ENCODE data around the gene DPP9. TPM values are rescaled to one million over a fixed set of nuclear protein-coding genes. Genes with fewer than 3 reads are reported as not detected.
"Not testable (repeated sequence)": the region's sequence is repeated elsewhere in the genome, so short reads cannot be mapped to it uniquely, and the experiment has no call there.

DPP9 gene
- total and polyA plus RNA-seq, 4 donors = 16.4 to 56.4 (median 40.0) TPM

DNA sequence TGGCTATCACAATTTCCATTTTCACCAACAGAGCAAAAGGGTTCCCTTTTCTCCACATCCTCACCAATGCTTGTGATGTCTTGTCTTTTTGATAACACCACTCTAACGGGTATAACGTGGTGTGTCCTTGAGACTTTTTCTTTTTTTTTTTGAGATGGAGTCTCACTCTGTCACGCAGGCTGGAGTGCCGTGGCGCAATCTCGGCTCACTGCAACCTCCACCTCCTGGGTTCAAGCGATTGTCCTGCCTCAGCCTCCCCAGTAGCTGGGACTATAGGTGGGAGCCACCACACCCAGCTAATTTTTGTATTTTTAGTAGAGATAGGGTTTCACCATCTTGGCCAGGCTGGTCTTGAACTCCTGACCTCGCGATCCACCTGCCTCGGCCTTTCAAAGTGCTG is 21.5 kb upstream of the DPP9 start:
- H3K36me3 ChIP-seq (ENCODE audit: control insufficient read depth in 1 of 2, insufficient read depth in 2 of 2, low read length in 1 of 2); H3K27ac ChIP-seq (ENCODE audit: low read depth in 1 of 2, low read length in 2 of 2); intact Hi-C loops (cut with DNase I); DNase-seq; H3K4me3 ChIP-seq (ENCODE audit: low read length in 2 of 2); H3K4me1 ChIP-seq (ENCODE audit: control insufficient read depth in 1 of 2, insufficient read depth in 2 of 2, low read length in 2 of 2); H3K9me3 ChIP-seq (ENCODE audit: control insufficient read depth, low read length); ATAC-seq (ENCODE audit: low FRiP score); H3K27me3 ChIP-seq (ENCODE audit: control insufficient read depth in 1 of 2, insufficient read depth in 2 of 2, low read length in 1 of 2): not testable (repeated sequence)
- 60 to 66% methylated on average over 10 of the region's 10 CpGs for WGBS, 2 donors

DNA sequence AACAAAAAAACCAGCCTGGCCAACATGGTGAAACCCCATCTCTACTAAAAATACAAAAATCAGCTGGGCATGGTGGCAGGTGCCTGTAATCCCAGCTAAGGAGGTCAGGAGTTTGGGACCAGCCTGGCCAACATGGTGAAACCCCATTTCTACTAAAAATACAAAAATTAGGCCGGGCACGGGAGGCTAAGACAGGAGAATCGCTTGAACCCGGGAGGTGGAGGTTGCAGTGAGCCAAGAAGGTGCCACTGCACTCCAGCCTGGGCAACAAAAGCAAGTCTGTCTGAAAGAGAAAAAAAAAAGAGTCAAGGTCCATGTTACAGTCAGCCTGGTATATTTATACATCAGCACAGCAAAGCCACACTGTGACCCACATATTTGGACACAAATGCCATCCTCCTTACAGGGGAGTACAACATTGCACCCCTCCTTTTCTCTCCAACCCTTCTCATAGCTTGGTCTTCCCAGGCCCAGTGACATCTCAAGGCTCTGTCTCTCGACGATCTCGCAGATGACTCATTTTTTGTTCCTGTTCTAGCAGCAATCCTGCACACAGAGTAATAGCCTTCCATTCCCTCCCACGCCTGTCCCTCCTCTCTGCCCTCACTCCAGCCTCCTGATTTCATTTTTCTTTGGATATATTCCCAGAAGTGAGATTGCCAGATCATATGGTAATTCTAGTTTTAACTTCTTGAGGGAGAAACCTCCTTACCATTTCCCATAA is 21.0 kb upstream of the DPP9 start:
- peaks cover 2% of the 10 kb centered on the region for H3K9me3 ChIP-seq (ENCODE audit: control insufficient read depth, low read length)
- ATAC-seq (ENCODE audit: low FRiP score) (peak; percentile 85), DNase-seq (peak in 1 of 2 donors; percentile 69)
- no peaks in the 10 kb centered on the region for H3K27me3 ChIP-seq (ENCODE audit: control insufficient read depth in 1 of 2, insufficient read depth in 2 of 2, low read length in 1 of 2)
- H3K4me3 ChIP-seq (ENCODE audit: low read length in 2 of 2) = no peak overlapping the region
- peak overlapping the region in 1 of 2 donors; percentile 12 for H3K27ac ChIP-seq (ENCODE audit: low read depth in 1 of 2, low read length in 2 of 2)
- intact Hi-C loops (cut with DNase I) = no loop called here
- no peaks in the 10 kb centered on the region for H3K4me1 ChIP-seq (ENCODE audit: control insufficient read depth in 1 of 2, insufficient read depth in 2 of 2, low read length in 2 of 2)
- H3K36me3 ChIP-seq (ENCODE audit: control insufficient read depth in 1 of 2, insufficient read depth in 2 of 2, low read length in 1 of 2) = no peaks in the 10 kb centered on the region
- 6 to 12% methylated on average over 8 of the region's 8 CpGs for WGBS, 2 donors

DNA sequence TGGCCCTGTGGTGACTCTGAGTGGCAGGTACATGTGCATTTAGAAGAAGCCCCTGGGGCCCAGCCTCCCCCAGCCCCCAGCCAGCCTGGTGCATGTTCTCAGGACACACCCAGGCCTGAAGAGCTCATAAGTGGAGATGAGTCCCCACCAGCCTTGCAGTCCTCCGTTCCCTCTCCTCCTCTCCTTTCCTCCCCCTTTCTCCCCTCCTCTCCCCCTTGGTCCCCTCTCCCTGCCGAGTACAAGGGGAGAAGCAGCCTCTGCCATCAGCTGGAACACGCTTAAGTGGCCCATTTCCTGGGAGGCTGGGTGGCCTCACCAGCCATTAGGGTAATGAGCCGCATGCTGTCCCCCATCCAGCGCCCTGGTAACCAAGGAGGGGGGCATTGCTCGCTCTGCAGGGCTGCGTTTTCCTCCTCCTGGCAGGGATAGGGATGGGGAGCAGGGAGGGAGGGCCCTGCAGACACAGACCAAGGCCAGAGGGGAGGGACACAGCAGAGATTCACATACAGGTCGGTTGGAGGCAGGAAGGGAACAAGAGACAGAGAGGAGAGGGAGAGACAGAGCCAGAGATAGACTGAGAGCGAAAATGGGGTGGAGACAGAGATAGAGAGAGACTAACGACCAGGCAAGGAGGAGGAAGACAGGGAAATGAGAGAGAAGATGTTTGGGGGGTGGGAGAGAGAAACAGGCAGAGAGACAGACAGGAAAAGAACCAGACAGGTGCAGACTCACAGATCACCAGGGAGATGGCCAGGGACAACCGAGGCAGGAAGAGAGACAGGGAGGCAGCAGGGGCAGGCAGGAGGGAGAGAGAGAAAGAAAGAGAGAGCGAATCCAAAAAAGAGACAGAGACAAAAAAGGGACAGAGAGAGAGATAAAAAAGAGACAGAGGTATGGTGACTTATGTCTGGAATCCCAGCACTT is 19.3 kb upstream of the DPP9 start:
- WGBS, 2 donors = 39 to 53% methylated on average over 11 to 12 of the region's 12 CpGs
- Histone ChIP-seq H3K4me3 (ENCODE audit: low read length in 2 of 2) (no peak overlapping the region), H3K4me1 (ENCODE audit: control insufficient read depth in 1 of 2, insufficient read depth in 2 of 2, low read length in 2 of 2) (no peaks in the 10 kb centered on the region), H3K36me3 (ENCODE audit: control insufficient read depth in 1 of 2, insufficient read depth in 2 of 2, low read length in 1 of 2) (no peaks in the 10 kb centered on the region), H3K9me3 (ENCODE audit: control insufficient read depth, low read length) (no peaks in the 10 kb centered on the region), H3K27ac (ENCODE audit: low read depth in 1 of 2, low read length in 2 of 2) (no peak overlapping the region), H3K27me3 (ENCODE audit: control insufficient read depth in 1 of 2, insufficient read depth in 2 of 2, low read length in 1 of 2) (no peaks in the 10 kb centered on the region)
- intact Hi-C loops (cut with DNase I) = no loop called here
- no peak for DNase-seq
- no peak for ATAC-seq (ENCODE audit: low FRiP score)

DNA sequence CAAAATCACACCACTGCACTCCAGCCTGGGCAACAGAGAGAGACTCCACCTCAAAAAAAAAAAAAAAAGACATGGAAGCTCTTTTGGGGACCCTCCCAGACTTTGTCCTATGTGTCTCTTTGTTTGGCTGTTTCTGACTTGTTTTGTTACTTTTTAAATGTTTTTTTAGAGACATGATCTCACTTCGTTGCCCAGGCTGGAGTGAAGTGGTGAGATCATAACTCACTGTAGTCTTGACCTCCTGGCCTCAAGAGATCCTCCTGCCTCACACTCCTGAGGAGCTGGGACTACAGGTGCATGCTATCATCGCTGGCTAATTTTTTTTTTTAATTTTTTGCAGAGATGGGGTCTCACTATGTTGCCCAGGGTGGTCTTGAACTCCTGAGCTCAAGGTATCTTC is 16.4 kb upstream of the DPP9 start:
- no peak overlapping the region for H3K4me3 ChIP-seq (ENCODE audit: low read length in 2 of 2)
- no peaks in the 10 kb centered on the region for H3K9me3 ChIP-seq (ENCODE audit: control insufficient read depth, low read length)
- intact Hi-C loops (cut with DNase I) = no loop called here
- no peaks in the 10 kb centered on the region for H3K4me1 ChIP-seq (ENCODE audit: control insufficient read depth in 1 of 2, insufficient read depth in 2 of 2, low read length in 2 of 2)
- H3K27ac ChIP-seq (ENCODE audit: low read depth in 1 of 2, low read length in 2 of 2) = no peak overlapping the region
- DNase-seq (no peak), ATAC-seq (ENCODE audit: low FRiP score) (no peak)
- 66% methylated on average over 2 of the region's 2 CpGs for WGBS, 2 donors
- H3K27me3 ChIP-seq (ENCODE audit: control insufficient read depth in 1 of 2, insufficient read depth in 2 of 2, low read length in 1 of 2) = no peaks in the 10 kb centered on the region
- no peaks in the 10 kb centered on the region for H3K36me3 ChIP-seq (ENCODE audit: control insufficient read depth in 1 of 2, insufficient read depth in 2 of 2, low read length in 1 of 2)

DNA sequence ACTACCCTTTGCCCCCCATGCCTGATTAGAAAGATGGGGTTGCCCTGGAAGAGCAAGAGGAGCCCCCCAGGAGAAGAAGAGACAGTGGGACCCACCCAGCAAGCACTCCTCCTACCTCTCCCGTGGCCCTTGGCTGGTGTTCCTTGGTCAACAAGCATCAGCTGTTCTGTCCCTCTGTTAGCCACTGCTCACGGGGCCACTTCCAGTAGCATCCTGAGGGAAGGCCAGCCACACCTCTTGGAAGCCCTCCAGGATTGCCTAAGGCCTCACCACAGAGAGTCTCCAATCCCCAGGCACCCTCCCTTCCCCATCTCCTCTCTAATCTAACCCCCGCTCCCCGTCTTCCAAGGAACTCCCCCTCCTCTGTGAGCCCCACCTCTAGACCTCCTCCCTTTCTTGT is 15.1 kb upstream of the DPP9 start:
- no peaks in the 10 kb centered on the region for H3K36me3 ChIP-seq (ENCODE audit: control insufficient read depth in 1 of 2, insufficient read depth in 2 of 2, low read length in 1 of 2)
- intact Hi-C loops (cut with DNase I) = no loop called here
- WGBS, 2 donors = 50 to 51% methylated on average over 4 of the region's 4 CpGs
- H3K27me3 ChIP-seq (ENCODE audit: control insufficient read depth in 1 of 2, insufficient read depth in 2 of 2, low read length in 1 of 2) = no peaks in the 10 kb centered on the region
- H3K27ac ChIP-seq (ENCODE audit: low read depth in 1 of 2, low read length in 2 of 2) = no peak overlapping the region
- no peak overlapping the region for H3K4me3 ChIP-seq (ENCODE audit: low read length in 2 of 2)
- DNase-seq (no peak), ATAC-seq (ENCODE audit: low FRiP score) (no peak)
- H3K9me3 ChIP-seq (ENCODE audit: control insufficient read depth, low read length) = no peaks in the 10 kb centered on the region
- no peaks in the 10 kb centered on the region for H3K4me1 ChIP-seq (ENCODE audit: control insufficient read depth in 1 of 2, insufficient read depth in 2 of 2, low read length in 2 of 2)

DNA sequence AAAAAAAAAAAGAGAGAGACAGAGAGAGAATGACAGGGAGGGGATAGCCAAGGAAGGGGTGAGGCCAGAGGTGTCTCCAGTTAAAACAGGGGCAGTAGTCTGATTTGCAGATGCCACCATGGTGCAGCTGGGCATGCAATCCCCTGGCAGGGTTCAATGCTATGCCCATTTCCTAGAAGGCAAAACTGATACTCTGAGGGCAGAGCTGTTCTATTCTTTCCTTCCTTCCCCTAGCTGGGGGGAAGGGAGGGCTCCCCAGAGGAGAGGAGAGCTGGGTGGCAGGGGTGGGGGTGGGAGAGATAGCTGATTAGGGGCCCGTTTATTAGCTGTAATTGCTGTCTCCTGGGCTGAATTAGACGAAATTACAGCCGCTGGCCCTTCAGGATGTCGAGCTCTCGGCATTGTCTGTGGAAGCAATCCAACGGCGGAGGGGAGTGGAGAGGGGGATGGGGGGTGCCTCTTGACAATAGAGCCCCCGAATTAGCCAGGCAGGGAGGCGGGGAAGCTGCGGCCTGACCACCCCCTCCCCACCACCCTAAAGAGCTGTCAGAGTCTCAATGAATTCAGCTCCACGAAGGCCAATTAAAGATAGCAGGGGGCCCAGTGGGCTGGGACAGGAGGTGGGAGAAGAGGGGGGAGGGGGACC is 14.4 kb upstream of the DPP9 start:
- no peak for ATAC-seq (ENCODE audit: low FRiP score)
- Histone ChIP-seq H3K27me3 (ENCODE audit: control insufficient read depth in 1 of 2, insufficient read depth in 2 of 2, low read length in 1 of 2) (no peaks in the 10 kb centered on the region), H3K27ac (ENCODE audit: low read depth in 1 of 2, low read length in 2 of 2) (no peak overlapping the region), H3K4me3 (ENCODE audit: low read length in 2 of 2) (no peak overlapping the region), H3K4me1 (ENCODE audit: control insufficient read depth in 1 of 2, insufficient read depth in 2 of 2, low read length in 2 of 2) (no peaks in the 10 kb centered on the region), H3K36me3 (ENCODE audit: control insufficient read depth in 1 of 2, insufficient read depth in 2 of 2, low read length in 1 of 2) (no peaks in the 10 kb centered on the region), H3K9me3 (ENCODE audit: control insufficient read depth, low read length) (no peaks in the 10 kb centered on the region)
- intact Hi-C loops (cut with DNase I) = no loop called here
- no peak for DNase-seq
- 5 to 6% methylated on average over 10 to 11 of the region's 11 CpGs for WGBS, 2 donors

DNA sequence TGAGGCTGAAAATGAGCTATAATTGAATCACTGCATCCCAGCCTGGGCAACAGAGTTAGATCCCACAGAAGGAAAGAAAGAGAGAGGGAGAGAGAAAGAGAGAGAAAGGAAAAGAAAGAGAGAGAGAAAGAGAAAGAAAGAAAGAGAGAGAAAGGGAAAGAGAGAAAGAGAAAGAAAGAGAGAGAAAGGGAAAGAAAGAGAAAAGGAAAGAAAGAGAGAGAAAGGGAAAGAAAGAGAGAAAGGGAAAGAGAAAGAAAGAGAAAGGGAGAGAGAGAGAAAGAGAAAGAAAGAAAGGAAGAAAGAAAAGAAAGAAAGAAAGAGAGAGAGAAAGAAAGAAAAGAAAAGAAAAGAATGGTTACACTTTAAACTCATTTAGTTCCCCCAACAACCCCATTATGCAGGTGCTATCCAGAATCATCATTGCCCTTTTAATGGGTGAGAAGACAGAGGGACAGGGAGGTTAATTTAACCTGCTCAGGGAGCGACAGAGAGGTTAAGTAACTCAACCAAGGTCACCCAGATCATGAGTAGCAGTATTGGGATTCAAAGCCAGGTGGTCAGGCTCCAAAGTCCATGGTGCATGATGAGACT is 10.2 kb upstream of the DPP9 start:
- no peaks in the 10 kb centered on the region for H3K9me3 ChIP-seq (ENCODE audit: control insufficient read depth, low read length)
- H3K4me3 ChIP-seq (ENCODE audit: low read length in 2 of 2) = no peak overlapping the region
- no peaks in the 10 kb centered on the region for H3K36me3 ChIP-seq (ENCODE audit: control insufficient read depth in 1 of 2, insufficient read depth in 2 of 2, low read length in 1 of 2)
- ATAC-seq (ENCODE audit: low FRiP score) (no peak), DNase-seq (no peak)
- H3K27me3 ChIP-seq (ENCODE audit: control insufficient read depth in 1 of 2, insufficient read depth in 2 of 2, low read length in 1 of 2) = no peaks in the 10 kb centered on the region
- H3K27ac ChIP-seq (ENCODE audit: low read depth in 1 of 2, low read length in 2 of 2) = no peak overlapping the region
- no peaks in the 10 kb centered on the region for H3K4me1 ChIP-seq (ENCODE audit: control insufficient read depth in 1 of 2, insufficient read depth in 2 of 2, low read length in 2 of 2)
- WGBS, 2 donors = 52% methylated on average over 1 of the region's 1 CpG
- intact Hi-C loops (cut with DNase I) = loop anchor here (2.0 kb wide), 1 partner anchor 57 kb away; the partner anchor contains the start of gene FEM1A (in 2 of the 2)

DNA sequence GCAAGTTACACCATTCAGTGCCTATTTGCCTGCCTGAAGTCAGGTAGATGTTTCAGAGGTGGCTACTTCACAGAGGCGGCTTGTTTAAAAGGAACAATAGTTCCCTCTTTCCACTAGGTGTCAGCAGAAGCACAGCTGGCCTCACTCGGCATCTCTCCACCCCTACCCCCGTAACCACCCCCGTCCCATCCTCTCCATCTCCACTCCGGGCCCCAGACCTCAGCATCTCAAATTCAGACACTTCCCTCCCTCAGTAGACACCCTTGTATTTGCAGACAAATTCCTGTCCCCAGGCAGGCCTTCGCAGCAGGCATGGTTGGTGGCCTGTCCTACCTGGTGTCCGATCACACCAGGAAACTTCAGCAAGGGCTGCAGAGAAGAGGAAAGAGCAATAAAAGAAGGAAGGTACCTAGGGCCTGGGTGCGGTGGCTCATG is 9.1 kb upstream of the DPP9 start:
- no peak overlapping the region for H3K4me3 ChIP-seq (ENCODE audit: low read length in 2 of 2)
- H3K9me3 ChIP-seq (ENCODE audit: control insufficient read depth, low read length) = no peaks in the 10 kb centered on the region
- ATAC-seq (ENCODE audit: low FRiP score) = peak; percentile 79
- H3K27ac ChIP-seq (ENCODE audit: low read depth in 1 of 2, low read length in 2 of 2) = no peak overlapping the region
- no peak for DNase-seq
- intact Hi-C loops (cut with DNase I) = loop anchor here (2.0 kb wide), 1 partner anchor 58 kb away; the partner anchor contains the start of gene FEM1A (in 2 of the 2)
- no peaks in the 10 kb centered on the region for H3K4me1 ChIP-seq (ENCODE audit: control insufficient read depth in 1 of 2, insufficient read depth in 2 of 2, low read length in 2 of 2)
- H3K27me3 ChIP-seq (ENCODE audit: control insufficient read depth in 1 of 2, insufficient read depth in 2 of 2, low read length in 1 of 2) = no peaks in the 10 kb centered on the region
- WGBS, 2 donors = 14 to 17% methylated on average over 8 of the region's 8 CpGs
- H3K36me3 ChIP-seq (ENCODE audit: control insufficient read depth in 1 of 2, insufficient read depth in 2 of 2, low read length in 1 of 2) = no peaks in the 10 kb centered on the region
